Measurements from ENCODE around the gene PBX1.

The PBX1 gene

GRCh38 chr1:164622068-164622845, 63.3 kb downstream of the PBX1 start:
- DNase-seq: no peak

GRCh38 chr1:164623805-164624204, 64.8 kb downstream of the PBX1 start:
- DNase-seq: no peak

DNA sequence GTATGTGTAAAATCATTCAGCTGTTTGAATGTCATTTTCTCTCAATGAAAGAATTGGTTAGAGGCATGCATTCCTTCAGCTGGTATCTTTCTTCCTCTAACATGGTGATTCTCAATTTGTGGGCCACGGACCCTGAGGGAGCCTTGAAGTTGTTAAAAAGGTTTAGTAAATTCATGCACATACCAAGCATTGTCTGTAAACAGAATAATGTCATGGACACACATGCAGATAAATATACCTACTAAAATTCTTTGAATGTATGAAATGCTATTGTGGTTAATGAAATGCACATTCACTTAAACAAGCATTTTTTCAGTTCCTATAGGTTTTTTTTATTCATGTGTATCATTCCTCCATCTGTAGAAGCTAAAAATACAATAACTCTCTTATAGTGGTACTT, 65.4 kb downstream of the PBX1 start:
- no peak for DNase-seq

DNA sequence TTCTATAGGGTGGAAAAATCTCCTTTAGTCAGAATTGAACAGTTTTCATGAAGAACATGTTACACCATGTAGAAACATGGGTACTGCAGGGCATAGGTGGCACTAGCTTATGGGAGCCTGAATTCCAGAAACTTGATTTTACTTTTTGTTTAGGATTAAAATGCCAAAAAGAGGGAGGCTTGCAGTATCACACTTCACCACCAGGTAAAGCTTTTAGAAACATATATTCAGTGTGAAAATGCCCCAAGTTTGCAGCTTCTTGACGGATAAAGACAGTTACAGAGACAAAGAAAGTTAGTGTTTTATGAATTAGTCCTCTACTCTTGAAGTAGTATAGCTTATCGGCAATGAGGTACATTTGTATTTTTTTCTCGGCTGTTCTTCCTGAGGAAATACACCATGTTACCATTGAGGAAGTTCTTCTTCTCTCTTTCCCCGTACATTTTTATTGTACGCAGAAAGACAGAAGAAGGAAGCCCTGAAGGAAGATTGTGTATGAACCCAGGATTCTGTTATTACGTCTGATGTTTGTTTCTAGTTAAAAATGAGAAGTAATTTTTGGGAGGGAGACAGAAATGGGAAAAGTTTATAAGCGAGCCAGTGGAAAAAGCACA, 66.1 kb downstream of the PBX1 start:
- no peak for DNase-seq

- DNase-seq: no peak
Observed at GRCh38 chr1:164628772-164629171, 69.8 kb downstream of the PBX1 start.

DNA sequence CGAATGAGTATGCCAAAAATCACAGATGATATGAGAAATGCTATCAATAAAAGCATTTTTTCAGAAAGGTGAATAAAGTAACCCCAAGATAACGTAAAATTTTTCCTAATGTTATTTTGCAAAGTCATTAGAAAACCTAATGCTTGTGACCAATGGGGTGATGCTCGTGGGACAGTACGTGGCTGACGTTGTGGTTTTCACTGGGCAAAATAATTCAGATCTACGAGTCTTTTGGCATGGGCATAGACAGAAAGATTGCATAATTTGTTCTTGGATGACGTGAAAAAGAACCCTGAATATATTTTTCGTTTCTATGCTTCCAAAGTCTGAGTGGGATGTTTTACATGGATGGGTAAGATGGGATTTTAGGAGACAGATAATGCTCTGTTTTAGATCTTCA, 71.0 kb downstream of the PBX1 start:
- DNase-seq: no peak

DNA sequence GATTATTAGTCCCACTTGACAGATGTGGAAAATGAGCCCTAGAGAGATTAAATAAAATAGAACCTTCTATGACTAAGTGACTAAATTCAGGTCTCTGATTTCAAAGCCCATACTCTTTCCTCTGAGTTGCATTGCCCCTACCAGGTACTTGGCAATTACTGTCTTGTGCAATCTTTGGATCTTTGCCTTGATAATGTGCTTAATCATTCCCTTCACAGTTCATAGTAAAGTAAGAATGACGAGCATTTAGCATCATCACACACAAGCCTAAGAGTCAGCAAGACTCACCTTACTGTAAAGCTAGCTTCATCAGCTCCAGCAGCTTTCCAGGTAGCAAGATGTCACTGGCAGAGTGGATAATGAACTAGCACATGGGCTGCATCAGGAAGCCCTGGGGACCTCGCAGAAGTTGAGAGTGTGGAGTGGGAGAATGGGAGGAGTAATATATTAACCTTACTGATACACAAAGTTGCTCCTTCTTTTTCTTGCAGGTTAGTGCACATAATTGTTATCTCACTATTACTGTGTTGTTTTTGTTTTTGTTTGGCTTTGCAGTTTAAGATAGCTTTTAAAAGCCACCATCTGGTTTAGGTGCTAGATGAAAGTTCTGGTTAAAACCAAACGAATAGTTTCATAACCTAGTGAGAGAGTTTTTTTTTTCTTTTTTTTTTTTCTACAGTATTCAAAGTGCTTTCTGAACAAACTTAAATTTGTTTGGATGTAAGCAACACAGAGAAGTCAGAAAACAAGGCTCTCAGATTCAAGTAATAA, 71.8 kb downstream of the PBX1 start:
- no peak for DNase-seq

- no peak for DNase-seq
Observed at GRCh38 chr1:164631751-164632150, 72.8 kb downstream of the PBX1 start.

- no peak for DNase-seq
Observed at GRCh38 chr1:164633997-164634396, 75.0 kb downstream of the PBX1 start.

GRCh38 chr1:164635059-164635802, 76.2 kb downstream of the PBX1 start:
- DNase-seq: no peak

- no peak for DNase-seq
Observed at GRCh38 chr1:164635803-164636731, 77.1 kb downstream of the PBX1 start.

DNA sequence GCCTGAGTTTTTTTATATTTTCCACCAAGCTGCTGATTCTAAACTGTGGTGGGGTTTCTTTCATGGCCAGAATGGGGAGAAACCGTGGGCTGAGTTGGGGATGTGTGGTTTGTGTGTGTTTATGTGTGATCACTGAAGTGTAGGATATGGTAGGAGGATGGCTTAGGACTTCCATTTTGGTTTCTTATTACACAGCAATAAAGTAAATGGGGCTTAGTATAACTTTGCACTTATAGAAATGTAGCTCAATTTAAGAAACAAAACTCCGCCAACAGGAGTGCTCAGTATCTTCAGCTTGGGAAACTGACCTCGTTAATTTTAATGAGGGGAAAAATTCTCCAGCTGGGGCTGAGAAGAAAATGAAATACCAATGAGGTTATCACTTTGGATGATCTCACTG, 77.8 kb downstream of the PBX1 start:
- no peak for DNase-seq

- peak; percentile 19 to 41 for DNase-seq
Observed at GRCh38 chr1:164637461-164638375, 78.7 kb downstream of the PBX1 start.

DNA sequence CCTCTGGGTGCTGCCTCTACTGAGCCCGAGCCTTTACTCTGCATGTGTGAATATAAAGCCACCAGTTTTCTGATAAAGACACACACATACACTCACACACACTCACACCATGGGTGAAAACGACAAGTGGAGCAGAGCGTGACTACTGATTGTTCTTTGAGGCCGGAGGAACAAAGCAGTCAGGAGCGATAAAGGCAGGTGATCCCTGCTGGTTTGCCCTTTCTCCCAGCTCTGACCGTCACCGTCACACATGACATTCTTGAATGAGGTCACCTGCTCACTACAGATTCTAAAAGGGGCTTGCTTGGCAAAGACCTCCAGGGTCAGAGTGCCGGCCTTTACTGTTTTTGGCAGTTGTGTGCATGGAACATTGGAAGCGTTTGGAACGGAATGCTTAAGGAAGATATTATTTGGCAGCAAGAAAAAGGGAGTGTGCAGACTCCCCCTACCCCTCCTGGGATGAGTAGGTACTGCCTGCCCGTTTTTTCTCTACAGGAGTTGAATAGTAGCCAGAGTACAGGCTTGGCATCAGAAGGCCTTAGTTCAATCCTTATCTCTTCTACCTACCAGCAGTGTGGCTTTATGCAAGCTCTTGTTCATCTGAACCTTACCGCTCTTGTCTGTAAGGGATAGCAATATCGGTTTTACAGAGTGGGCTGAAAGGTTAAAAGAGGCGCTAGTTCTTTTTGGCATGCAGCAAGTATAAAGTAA, 79.7 kb downstream of the PBX1 start:
- DNase-seq: no peak

DNA sequence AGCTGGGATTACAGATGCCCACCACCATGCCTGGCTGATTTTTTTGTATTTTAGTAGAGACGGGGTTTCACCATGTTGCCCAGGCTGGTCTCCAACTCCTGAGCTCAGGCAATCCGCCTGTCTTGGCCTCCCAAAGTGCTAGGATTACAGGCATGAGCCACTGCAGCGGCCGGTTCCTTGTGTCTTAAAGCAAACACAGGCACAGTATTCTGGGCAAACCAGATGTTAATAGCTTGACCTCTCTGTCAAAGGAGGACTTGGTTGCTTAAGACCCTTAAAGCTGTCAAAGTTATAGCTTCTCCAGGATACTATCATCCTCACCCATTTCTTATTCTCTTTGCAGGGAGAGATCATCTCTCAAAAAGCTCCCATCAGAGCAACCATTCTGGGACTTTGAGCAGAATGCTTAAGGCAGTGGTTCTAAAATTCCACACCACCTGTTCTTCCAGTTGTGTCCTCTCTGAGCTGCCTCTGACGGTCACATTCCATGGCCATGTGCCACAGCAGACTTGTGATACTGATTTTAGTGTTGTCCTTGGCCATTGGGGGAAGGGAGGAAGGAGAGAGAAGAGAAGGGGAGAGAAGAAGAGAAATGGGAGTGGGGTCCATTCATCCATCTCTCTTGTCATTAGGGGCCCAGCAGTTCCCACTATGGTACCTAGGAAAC, 81.8 kb downstream of the PBX1 start:
- no peak for DNase-seq

- no peak for DNase-seq
Observed at GRCh38 chr1:164641353-164641730, 82.4 kb downstream of the PBX1 start.

- DNase-seq: no peak
Observed at GRCh38 chr1:164643018-164643417, 84.0 kb downstream of the PBX1 start.

GRCh38 chr1:164644268-164644667, 85.3 kb downstream of the PBX1 start:
- no peak for DNase-seq

DNA sequence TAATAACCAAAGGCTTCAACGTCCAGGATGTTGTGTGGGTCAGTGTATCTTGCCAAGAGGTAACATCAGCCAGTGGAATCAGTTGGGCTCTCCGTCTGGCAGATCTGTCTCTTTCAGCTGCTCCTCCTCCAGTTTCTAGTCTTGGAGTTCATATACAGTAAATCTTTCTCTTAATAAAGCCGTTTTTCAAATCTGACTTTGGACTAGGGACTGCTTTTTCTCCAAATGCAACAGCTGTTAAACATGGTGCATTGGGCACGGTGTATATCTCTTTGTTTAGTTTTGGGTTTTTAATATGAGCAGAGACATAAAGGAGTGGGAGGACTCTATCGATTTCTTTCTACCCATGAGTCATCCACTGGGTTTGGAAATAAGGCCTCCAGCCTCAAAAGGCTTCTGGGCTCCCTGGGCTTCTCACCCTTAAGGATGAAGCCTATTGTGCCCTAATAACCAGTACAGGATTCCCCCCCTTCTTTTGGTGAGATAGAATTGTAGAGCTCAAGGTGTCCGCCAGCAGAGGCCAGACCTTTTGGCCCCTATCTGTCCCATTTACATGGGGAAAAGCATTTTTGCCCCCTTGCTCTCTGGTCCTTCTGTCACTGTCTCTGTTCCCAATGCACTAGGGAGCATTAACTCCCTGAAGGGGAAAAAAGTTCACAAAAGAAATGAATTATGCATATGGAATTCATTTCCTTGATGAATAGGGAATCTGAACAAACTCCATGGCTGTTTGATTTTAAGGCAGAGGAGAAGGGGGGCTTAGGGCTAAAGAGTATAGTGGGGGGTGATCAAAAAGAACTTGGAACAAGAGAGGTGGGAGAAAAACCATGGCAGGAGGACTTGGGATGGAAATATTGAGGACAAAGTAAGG, 86.0 kb downstream of the PBX1 start:
- no peak for DNase-seq
